ENCODE data around the gene TENM4. TPM values are rescaled to one million over a fixed set of nuclear protein-coding genes. Genes with fewer than 3 reads are reported as not detected.

The TENM4 gene
- total RNA-seq, 1 experiment from 2014 or later, result not detected

DNA sequence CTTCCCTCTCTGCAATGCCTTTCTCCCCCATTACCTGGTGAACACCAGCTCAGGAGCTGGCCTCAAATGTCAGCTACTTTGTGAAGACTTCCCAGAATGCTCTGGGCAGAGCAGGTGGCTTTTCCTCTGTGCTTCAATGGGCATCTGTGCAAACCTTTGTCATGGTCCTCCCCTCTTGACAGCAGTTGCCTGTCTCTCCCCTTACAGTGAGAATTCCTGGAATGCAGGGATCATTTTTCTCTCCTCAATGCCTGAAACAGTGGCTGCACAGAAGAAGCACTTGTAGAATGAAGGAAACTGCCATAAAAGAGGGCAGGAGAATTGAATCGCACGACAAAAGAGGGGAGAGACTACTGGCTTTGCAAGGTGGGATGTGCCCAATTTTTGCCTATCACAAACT, 773.4 kb downstream of the TENM4 start:
- no peak for DNase-seq (ENCODE audit: low spot score)

DNA sequence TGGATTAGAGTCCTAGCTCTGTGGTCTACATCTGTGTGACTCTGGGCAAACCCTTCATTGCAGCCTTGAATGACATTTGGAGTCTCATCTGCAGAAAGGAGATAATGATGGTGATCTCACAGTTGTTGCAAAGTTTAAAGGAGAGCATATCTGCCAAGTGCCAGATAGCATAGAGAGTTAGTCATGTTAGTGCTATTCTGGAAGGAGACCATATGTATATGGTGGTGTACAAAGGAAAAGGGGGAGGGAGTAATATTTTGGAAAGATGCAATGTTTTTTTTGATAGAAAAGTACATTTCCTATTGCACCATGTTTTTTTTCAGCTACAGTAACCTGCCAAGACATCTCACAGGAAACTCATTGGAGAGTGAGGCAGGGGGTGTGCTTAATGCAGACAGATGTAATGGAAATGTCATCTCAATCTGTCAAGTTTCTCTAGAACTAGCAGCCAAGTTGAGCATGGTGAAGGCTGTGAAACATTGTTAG, 774.1 kb downstream of the TENM4 start:
- DNase-seq (ENCODE audit: low spot score), result no peak

DNA sequence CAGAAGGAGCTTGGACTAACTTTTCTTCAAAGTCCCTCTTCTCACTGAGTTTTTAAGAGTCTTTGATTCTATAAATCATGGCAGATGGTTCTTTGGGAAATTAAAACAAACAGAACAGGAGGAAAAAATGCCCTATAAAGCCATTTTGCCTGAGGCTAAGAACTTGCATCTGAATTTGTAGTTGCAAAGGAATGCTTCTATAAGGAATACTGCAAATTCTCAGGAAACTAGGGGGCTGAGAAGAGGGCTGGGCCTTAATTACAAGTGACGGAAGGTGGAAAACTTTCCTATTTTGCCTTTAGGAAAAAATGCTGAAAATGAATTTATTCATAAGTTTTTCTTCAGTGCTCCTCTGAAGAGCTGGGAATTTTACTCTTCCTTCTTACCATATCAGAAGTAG, 776.2 kb downstream of the TENM4 start:
- DNase-seq (ENCODE audit: low spot score), result no peak

DNA sequence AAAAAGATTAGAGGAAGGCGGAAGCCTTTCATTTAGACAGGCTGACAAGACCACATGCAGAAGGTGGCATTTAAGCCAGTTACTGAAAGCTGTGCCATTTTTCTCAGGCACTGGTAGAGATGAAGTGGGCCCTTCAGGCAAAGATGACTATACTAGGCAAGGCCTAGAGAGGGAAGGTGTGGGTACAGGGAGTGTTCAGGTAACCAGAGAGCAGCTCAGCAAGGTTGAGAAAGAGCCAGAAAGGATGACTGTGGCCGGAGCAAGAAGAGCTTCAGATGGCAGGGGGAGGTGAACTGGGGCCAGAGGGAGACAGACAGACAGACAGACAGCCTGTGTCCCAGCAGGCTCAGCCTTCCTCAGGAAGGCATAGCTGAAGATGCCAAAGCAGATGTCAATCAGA, 778.0 kb downstream of the TENM4 start:
- no peak for DNase-seq (ENCODE audit: low spot score)

DNA sequence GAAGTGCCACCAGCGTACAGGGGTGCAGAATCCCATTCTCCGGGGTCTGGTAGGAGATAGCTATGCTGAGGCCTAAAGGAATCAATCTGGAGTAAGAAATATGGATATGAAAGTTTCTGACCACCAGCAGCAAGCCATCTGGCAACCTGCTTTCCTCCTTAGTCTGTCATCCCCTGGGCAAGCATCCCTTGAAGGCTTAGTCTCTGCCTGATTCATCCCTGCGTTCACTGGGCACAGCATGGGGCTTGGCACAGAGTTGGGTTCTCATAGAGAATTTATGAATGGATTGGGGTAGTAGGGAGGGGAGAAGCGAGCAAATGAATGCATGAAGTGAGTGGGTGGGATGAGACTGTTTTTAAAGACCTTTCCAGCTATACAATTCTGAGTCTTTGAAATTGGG, 780.4 kb downstream of the TENM4 start:
- no peak for DNase-seq (ENCODE audit: low spot score)

DNA sequence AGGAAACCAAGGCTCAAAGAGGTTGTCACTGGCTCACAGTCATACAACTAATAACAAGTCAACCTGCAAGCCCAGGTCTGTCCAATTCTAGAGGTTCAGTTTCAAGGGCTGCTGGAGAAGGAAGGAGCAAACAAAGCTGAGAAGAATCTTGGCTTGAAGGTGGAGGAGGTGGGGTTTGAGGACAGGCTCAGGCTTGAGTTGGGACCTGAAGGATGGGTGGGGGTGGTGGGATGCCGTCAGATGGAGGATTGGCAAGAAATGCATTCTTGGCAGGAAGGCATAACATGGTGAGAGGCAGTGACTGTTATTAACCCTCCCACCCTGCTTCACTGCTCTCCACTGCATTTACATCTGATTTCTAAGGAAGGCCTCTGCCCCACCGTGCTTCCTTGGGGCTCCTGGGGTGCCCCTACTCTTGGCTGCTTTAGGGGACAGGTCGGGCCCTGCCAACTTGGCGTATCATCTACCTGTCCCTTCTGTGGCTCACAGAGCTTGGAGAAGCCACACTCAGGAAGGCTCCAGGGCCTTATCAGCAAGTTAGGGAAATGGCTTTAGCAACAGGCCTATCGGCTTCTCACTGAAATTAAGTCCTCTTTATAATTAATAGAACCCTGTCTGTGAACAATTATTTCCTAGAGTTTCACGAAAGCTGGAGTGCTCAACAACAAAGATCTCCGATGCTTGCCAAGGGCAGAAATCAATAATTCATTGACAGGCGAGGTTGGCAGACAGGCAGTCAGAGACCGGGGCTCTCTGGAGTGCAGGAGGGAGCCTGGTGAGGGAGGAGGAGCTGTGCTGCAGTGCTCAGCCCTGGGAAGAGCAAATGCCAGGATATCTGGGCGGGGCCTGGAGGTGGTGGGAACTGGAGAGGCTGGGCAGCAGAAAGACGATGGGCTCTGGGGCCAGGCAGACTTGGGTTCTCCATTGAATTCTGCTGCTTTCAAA, 781.2 kb downstream of the TENM4 start:
- no peak for DNase-seq (ENCODE audit: low spot score)

DNA sequence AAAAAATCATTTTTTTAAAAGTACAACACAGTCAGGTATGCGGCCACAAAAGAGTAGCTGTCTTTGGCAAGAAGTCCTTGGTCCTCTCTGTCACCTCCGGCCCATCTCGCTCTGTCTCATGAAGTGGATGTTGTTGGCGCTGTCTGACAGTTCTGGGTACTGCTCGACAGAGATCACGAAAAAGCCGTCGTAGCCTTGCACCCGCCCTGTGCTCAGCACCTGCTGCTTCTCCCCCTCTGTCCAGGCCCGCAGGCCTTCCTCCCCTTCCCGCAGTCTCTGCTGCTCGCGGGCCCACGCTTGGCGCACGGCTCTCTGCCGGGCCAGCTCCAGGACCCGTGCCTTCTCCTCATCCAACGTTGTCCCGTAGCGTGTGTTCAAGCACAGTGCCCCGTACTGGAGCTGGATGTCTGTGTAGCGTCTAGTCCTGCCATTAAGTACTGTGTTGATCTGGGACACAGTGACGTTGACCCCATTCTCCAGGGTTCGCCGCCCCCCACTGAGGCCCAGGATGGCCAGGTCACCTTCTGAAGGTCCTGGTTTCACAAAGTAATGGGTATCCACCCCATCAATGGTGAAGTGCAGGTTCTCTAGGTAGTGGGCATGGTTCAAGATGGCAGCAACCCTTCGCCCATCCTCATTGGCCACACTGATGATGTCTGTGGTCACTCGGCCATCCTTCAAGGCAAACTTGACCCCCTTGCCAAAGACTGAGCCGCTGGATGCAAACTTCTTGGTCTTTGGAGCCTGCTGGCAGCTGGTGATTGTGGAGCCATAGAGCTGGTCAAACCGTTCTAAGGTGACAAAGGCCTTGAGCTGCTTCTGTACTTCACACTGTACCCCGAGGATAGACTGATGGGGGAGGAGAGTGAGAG, 782.6 kb downstream of the TENM4 start:
- DNase-seq (ENCODE audit: low spot score), result no peak

DNA sequence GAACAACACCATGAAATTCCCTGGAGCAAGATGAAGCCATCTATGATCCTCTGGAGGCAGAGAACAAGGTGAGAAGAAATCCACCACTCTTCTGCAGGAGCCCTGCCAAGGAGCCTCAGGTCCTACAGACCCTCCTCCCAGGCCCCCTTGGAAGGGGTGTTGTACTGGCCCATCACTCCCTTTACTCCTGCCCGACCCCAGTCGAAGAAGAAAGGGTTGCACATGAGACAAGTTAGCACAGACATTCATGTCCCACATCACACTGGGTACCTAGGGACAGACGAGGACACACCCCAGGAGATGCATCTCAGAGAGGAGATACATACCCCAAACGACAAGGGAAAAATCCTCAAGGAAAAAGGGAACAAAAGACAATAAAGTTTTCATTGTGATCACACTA, 783.4 kb downstream of the TENM4 start:
- DNase-seq (ENCODE audit: low spot score), result no peak

DNA sequence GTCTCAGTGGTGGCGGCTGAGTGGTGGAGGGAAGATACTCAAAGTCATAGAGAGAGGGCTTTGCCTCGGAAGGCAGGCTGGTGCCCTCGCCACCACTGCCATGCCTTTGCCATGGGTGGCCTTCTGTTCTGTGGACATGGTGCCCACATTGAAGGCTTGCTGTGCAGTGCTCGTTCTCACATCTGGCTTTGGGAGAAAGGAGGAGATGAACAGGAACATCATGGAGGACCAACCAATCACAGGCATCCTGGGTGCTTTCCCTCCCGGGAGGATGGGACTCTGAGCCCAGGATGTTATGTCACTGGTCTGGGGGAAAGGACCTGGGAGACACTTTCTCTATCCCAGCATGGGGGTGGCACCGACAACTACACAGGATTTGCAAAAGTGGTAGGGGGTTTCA, 783.8 kb downstream of the TENM4 start:
- no peak for DNase-seq (ENCODE audit: low spot score)

DNA sequence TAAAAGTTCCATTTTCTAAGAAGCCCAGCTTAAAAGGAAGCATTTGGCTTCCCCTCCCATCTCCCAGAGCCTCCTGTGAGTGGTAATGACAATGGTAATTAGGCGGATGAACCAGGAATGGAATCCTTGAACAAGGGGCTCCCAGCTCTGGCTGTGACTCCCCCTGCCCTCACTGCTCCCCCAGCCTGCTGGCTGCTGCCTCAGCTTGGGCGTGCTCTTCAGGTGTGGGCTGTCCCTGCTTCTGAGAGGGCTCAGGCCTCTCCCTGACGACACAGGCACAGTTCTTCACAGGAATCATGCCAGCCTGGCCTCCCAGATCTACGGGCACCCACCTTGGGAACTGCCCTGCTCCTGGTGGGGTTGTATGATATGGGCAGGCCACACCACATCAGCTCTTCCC, 784.5 kb downstream of the TENM4 start:
- DNase-seq (ENCODE audit: low spot score), result no peak

DNA sequence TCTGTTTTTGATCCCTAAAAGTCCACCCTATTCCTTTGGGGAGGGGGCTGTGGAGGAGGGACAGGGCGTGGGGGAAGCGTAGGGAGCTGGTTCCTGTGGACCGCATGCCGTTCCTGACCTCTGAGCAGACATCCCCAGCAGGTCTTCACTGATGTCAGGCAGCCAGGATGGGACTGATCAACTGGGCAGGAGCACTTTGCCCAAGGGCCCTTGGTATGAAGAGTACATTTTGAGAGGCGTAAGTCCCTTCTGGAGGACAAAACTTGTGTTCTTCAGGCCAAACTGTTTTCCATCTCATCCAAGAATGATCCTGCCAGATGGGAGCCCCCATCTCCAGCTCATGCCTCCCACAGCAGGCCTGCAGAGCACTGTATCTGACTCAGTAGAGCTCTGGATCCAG, 785.3 kb downstream of the TENM4 start:
- no peak for DNase-seq (ENCODE audit: low spot score)

DNA sequence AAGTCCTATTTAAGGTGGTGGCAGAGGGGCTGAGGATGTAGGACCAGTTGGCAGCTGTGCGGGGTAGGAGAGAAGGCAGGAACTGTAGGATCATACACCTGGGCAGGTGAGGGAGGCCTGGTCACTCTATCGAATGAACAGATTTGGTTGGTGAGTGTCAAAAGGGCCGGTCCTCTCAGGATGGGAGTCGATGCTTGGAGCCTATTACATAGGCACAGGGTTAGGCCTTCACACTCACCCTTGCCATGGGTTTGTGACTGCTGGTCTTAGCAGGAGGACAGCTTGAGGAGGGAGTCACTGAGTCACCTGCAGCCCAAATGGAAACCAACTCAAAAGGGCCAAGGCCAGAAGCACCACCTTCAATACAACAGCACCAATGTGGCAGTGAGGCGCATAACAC, 786.0 kb downstream of the TENM4 start:
- no peak for DNase-seq (ENCODE audit: low spot score)

DNA sequence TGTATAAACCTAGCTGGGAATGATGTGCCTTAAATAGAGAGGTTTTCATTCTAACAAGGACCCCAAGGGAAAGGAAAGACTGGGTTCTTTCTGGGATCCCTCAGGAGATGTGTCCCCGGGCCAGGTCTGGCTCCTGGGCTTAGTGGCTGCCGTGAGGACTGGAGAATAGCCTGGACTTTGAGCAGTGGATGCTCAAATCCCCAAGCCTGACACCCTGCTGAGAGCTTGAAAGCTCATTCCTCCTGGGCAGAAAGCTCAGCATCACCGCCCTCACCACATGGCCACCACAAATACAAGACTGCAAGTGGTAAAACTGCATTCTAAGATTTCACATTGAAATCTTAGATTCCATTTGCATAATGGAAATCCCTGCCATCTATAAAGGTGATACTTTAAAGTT, 786.8 kb downstream of the TENM4 start:
- DNase-seq (ENCODE audit: low spot score), result no peak

DNA sequence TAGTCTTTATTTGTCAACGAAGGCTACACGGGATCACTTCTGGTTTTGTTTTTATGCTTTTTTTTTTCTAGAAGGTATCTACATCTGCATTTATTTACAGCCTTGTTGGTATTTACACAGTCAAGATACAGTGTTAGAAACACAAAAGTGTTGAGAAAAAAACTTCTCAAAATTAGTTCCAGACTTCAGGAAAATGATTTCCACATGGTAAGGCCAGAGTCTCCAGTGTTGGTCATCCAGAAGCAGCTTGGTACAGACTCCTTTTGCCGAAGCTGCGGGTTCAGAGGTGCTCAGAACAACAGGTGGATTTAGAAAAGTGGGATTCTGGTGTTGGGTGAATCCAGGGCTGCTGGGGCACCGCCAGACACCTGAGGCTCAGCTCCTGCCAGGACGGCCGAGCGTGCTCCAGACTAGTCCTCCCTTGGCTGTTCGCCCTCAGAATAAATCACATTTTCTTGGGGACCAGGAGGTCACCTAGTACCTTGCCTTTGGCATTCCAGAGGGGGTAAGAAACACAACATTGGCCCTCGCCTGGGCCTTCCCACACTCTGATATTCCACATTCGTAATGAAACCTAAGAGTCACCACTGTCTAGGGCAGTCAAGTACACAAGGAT, 787.4 kb downstream of the TENM4 start:
- no peak for DNase-seq (ENCODE audit: low spot score)

DNA sequence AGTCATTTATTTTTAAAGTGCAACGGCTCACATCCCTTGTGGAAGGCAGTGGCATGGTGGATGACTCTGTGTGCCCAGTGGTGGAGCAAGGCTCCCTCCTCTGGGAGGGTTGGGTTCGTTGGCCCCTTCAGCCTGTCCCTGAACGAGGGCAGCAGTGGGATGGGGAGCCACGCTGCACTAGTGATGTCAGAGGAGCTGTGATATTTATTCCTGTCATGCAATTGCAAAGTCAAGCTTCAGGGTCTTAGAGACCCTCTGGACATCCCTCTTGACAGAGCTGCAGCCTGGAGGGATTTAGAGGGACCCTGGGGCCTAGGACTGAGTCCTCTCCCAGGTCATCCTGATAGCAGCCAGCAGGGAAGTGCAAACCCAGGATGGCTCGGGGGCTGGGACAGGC, 788.0 kb downstream of the TENM4 start:
- DNase-seq (ENCODE audit: low spot score), result no peak

DNA sequence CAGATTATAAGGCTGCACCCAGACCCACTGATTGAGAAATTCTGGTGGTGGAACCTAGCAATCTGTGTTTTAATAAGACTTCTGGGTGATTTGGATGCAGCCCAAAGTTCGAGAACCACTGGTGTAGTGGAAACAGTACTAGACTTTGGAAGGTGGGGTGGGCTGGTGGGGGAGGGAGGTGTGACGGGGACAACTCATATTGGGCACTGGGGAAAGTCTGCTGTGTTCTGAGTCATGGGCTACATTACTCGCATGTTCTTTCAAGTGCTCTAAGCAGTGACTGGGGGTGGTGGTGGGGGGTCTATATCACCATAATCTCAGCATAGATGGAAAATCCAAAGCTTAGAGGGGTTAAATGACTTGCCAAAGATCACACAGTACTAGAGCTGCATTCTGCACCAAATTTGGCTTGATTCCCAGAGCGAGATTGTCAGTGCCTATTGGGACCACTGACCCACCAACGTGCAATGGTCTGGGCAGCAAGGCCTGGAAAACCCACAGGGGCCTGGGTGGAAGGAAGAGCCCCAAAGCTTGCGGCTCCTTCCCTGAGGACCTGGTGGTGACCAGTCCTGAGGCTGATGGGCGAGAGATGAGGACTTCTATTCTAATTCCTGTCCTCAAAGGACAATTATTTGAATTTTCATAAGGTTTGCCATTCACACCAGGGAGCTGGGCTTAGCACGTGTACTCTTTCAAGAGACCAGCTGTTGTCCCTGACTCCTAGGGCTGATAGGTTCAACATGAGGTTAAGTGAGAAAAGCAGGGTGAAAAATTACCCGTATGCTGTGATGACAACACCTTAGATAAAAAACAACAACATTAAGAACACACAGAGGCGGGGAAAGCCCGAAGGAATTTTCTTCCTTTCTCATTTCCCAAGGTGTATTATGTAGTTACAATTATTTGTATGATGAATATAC, 788.6 kb downstream of the TENM4 start:
- no peak for DNase-seq (ENCODE audit: low spot score)

DNA sequence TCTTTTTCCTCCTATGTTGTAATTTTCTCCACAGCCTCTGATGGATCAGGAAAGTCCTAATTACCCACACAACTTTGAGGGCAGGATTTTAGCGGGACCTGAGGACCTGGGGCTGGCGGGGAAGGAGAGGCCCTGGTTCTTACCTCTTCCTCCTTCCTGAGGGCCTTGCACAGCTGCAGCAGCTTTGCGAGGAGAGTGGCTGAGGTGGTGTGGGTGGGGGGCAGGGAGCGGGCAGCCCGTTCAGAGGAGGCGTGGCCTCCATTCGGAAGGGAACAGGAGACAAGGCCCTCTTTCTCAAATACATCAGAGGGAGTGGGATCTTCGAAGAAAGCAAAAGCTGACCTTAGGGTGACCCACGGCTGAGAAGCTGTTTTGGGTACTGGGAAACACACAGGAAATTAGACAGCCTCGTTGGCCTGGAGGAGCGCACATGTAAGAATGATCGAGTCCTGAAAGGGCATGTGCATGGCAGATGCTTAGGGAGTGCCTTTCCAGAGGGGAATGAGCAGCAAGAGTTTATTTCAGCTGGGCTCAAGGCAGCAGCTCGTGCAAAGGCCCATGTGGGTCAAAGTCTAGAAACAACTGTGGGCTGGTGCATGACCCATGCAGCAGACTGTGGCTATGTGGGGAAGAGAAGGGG, 789.6 kb downstream of the TENM4 start:
- no peak for DNase-seq (ENCODE audit: low spot score)

DNA sequence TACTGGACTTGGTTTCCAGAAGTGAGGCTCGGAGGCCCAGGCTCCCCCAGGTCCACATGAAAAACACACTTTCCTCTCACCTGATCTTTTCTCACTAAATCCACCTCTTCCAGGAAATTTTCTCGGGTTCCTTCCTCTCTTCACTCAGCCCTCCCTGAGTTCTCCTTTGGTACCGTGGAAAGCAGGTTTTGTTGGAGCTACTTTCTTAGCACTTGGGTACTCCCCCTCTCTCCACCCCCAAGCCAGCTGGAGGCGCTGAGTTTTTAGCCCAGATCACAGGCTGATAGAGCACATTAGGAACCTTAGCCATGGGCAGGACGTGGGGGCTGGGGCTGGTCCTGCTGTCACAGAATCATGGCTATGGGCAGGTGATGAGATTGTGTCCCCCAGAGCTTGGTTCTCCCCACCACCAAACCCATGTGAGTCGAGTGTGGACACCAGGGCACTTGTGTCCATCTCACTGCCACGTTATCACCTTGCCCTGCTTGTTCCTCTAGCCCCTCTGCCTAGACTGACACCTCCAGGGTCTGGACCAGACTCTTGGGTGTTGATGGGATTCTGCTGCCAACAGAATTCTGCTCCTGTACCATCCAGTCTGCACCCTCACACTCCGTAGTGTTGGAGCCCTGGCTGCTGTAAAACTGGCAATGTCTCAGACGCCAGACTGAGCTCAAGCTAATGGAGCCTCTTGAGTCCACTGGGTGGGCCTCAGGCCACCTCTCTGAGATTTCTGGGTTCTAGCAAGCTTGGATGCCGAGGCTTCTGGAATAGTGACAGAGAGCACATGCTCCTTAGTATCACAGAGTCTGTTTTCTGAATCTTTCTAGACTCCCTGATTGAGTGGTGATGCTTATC, 791.2 kb downstream of the TENM4 start:
- DNase-seq (ENCODE audit: low spot score), result no peak
